ENCODE measurements around the gene KCNG2.

GRCh38 chr18:79786304-79786703, 11.4 kb upstream of the KCNG2 start:
- TF ChIP-seq CTCF (IDR thresholded peaks at IDR 0.05; ENCODE audit: insufficient read depth, low read length, poor library complexity, severe bottlenecking) (no peak), EZH2phosphoT487 (conservative IDR thresholded peaks at IDR 0.05; ENCODE audit: low read length) (no peak)

All from SU-DHL-6 (cell line).